Cardiac muscle cell (in vitro differentiated cells and primary cell): ENCODE results near the gene CORIN. TPM values are rescaled to one million over a fixed set of nuclear protein-coding genes. Genes with fewer than 3 reads are reported as not detected.

Source experiments
- DNase-seq, 2 donors: peaks; one replicate each; pipeline versions ENCODE4 v3.0.0 to v3.0.0-alpha.2; 2010 to 2017; ENCODE audit warnings: low read depth in 1 of 2, low spot score in 1 of 2
- H3K27ac ChIP-seq: fragments of 200-600 bp; sonication (generic); 2 replicates; pipeline ENCODE4 v1.5.1; 2016
- H3K27me3 ChIP-seq: fragments of 200-600 bp; sonication (generic); 2 replicates; pipeline ENCODE4 v1.6.0; 2016; ENCODE audit warnings: control low read depth
- H3K36me3 ChIP-seq: fragments of 200-600 bp; sonication (generic); 2 replicates; pipeline ENCODE4 v1.5.1; 2016; ENCODE audit warnings: control low read depth
- H3K4me1 ChIP-seq: fragments of 200-600 bp; sonication (generic); 2 replicates; pipeline ENCODE4 v1.8.1; 2017; ENCODE audit warnings: low read depth, mild to moderate bottlenecking, mixed run types
- H3K4me3 ChIP-seq: fragments of 200-600 bp; sonication (generic); 2 replicates; pipeline ENCODE4 v1.5.1; 2016; ENCODE audit warnings: mild to moderate bottlenecking
- H3K9me3 ChIP-seq: fragments of 200-600 bp; sonication (generic); 2 replicates; pipeline ENCODE4 v1.5.1; 2017; ENCODE audit warnings: low read depth, mild to moderate bottlenecking, control low read depth
- CTCF ChIP-seq: IDR thresholded peaks from 2 replicates; pipeline ENCODE4 v1.5.1; 2012; ENCODE audit warnings: low read depth, mild to moderate bottlenecking, low read length
- polyA plus RNA-seq: library from polyadenylated mRNA; unstranded; fragments of >200 nt; fragmentation: Nextera tagmentation; extraction: Ambion mirVana; gene quantifications from 2 replicates; pipeline ENCODE4 v1.2.1, GENCODE V29; 2016
- total RNA-seq: library from RNA; depleted of rRNA; stranded (reverse); fragments of >200 nt; gene quantifications from 2 replicates; pipeline ENCODE4 v1.2.3, GENCODE V29; 2016

CORIN gene
- total and polyA plus RNA-seq, 2 experiments from 2014 or later: 110 to 169 TPM

DNA sequence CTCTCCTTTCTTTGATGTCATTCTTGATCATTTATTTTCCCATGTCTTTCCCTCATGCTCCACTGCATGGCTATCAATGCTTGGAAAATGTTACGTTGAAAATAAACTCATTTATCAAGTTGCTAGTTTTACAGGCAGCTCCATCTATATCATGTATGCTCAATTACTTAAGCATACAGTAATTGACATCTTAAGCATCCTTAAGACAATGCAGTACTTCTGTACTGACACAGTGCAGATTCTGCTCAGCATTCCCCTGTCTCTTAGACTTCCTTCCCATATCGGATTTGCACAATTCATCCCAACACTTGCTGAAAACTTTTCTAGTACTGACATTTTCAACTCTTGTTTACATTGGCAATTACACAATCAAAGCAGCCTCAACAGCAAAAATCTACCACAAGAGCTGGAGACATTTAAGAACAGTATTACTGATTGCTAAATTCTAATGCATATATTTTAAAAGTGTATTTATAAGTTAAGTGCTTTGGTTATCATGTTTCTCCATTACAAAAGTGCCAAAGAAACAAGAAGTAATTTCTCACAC lies 187.2 kb downstream of the CORIN start:
- Histone ChIP-seq H3K36me3 (peaks cover 28% of the 10 kb centered on the region), H3K27me3 (no peaks in the 10 kb centered on the region), H3K9me3 (no peaks in the 10 kb centered on the region), H3K4me3 (no peak overlapping the region), H3K4me1 (no peaks in the 10 kb centered on the region), H3K27ac (no peak overlapping the region)
- DNase-seq: peak in 1 of 2 donors; percentile 55
- no peak for TF ChIP-seq CTCF

GRCh38 chr4:47647544-47647943 lies 190.3 kb downstream of the CORIN start:
- Histone ChIP-seq H3K4me3 (no peak overlapping the region), H3K27me3 (no peaks in the 10 kb centered on the region), H3K4me1 (no peaks in the 10 kb centered on the region), H3K27ac (no peak overlapping the region), H3K9me3 (no peaks in the 10 kb centered on the region), H3K36me3 (peaks cover 49% of the 10 kb centered on the region)
- no peak for TF ChIP-seq CTCF
- DNase-seq: peak in 1 of 2 donors; percentile 38

DNA sequence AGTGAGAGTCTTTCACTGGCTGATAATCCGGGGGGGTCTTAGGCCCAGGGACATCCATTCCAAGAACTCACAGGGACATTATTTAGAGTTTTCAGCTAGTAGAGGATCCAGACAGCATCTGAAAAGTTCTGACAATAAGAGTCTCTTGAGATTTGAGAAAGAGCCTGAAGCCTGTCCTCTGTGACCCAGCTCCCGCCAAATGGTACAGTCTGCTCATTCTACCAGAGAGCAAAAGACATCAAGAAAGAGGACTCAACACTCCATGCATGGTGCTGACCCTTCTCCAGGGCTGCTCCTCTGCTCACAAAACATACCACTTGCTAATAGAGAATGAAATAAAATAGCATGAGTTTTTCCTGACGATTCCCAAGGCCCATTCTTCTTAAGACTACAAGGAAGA lies 190.8 kb downstream of the CORIN start:
- Histone ChIP-seq H3K27ac (no peak overlapping the region), H3K4me3 (no peak overlapping the region), H3K9me3 (no peaks in the 10 kb centered on the region), H3K36me3 (peaks cover 49% of the 10 kb centered on the region), H3K27me3 (no peaks in the 10 kb centered on the region), H3K4me1 (no peaks in the 10 kb centered on the region)
- no peak for TF ChIP-seq CTCF
- DNase-seq: no peak

GRCh38 chr4:47646372-47646771 lies 191.5 kb downstream of the CORIN start:
- H3K27ac ChIP-seq: no peak overlapping the region
- no peaks in the 10 kb centered on the region for H3K27me3 ChIP-seq
- H3K4me1 ChIP-seq: no peaks in the 10 kb centered on the region
- TF ChIP-seq CTCF: no peak
- H3K9me3 ChIP-seq: no peaks in the 10 kb centered on the region
- DNase-seq: no peak
- H3K36me3 ChIP-seq: peaks cover 56% of the 10 kb centered on the region
- H3K4me3 ChIP-seq: no peak overlapping the region

GRCh38 chr4:47643845-47644244 lies 194.0 kb downstream of the CORIN start:
- no peak for DNase-seq
- H3K36me3 ChIP-seq: peaks cover 62% of the 10 kb centered on the region
- no peak overlapping the region for H3K4me3 ChIP-seq
- TF ChIP-seq CTCF: no peak
- H3K27me3 ChIP-seq: no peaks in the 10 kb centered on the region
- no peaks in the 10 kb centered on the region for H3K9me3 ChIP-seq
- no peaks in the 10 kb centered on the region for H3K4me1 ChIP-seq
- no peak overlapping the region for H3K27ac ChIP-seq
